WTC11 (cell line): Measurements from ENCODE around the gene PLXNA3.

Experiments used
- AR ChIP-seq: fragments of 250-450 bp; sonication (Bioruptor Pico); IDR thresholded peaks from 2 replicates; pipeline ENCODE4 v1.9.0; 2021; ENCODE audit warnings: mild to moderate bottlenecking
- CTCF ChIP-seq: fragments of 200-600 bp; IDR thresholded peaks from 2 replicates; pipeline ENCODE4 v1.8.0; 2022; ENCODE audit warnings: antibody characterized with exemption
- FOXP4 ChIP-seq: sonication (generic); formaldehyde crosslinking; IDR thresholded peaks from 2 replicates; pipeline ENCODE4 v1.8.0; 2022; ENCODE audit warnings: mild to moderate bottlenecking, missing genetic modification reagents
- ZNF232 ChIP-seq: sonication (generic); formaldehyde crosslinking; IDR thresholded peaks from 2 replicates; pipeline ENCODE4 v1.8.0; 2022; ENCODE audit warnings: mild to moderate bottlenecking, missing genetic modification reagents
- ZNF671 ChIP-seq: fragments of 250-450 bp; sonication (Bioruptor Pico); IDR thresholded peaks from 2 replicates; pipeline ENCODE4 v1.8.0; 2021; ENCODE audit warnings: mild to moderate bottlenecking

GRCh38 chrX:154485150-154486051, 27.3 kb downstream of the PLXNA3 start:
- TF ChIP-seq FOXP4, result no peak
- TF ChIP-seq CTCF, result no peak
- no peak for TF ChIP-seq AR (CRISPR knock-in tag)
- TF ChIP-seq ZNF232 (CRISPR knock-in tag), result no peak
- TF ChIP-seq ZNF671 (CRISPR knock-in tag), result no peak
